ENCODE results near the gene OR10G3.
"Not testable (repeated sequence)": the region's sequence is repeated elsewhere in the genome, so short reads cannot be mapped to it uniquely, and the experiment has no call there.

The OR10G3 gene

DNA sequence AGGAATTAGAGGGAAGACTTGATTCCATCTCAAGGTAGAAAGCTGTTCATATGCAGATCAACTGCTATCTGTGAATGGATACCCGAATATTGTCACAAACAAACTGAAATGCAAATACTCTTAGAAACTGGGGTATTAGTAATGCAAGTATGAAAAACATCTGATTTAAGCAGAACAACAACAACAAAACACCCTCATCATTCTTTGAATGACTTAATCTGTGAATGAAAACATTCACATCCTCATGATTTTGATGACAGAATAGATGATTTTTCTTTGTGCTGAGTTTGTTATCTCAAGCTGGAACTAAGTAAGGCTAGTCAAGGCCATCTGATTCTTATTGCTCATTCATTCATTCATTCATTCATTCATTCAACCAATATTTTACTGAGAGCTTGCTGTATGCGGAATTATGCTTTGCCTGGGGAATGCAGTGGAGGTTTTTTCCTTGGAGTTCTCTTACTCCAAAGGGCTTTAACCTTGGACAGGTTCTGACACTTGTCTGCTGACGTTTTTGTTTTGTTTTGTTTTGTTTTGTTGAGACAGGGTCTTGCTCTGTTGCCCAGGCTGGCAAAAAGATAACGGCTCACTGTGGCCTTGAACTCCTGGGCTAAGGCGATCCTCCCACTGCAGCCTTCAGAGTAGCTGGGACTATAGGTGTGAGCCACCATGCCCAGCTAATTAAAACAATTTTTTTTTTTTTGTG is 23.3 kb downstream of the OR10G3 start:
- FAIRE-seq, result no peak
- TF ChIP-seq POLR2A (IDR thresholded peaks at IDR 0.05; ENCODE audit: low read depth, low read length), result no peak
- TF ChIP-seq POLR2AphosphoS5 (IDR thresholded peaks at IDR 0.05; ENCODE audit: low read depth, low read length), result no peak
- no peak for TF ChIP-seq TAF1 (IDR thresholded peaks at IDR 0.05; ENCODE audit: borderline replicate concordance, low read depth, low read length)

DNA sequence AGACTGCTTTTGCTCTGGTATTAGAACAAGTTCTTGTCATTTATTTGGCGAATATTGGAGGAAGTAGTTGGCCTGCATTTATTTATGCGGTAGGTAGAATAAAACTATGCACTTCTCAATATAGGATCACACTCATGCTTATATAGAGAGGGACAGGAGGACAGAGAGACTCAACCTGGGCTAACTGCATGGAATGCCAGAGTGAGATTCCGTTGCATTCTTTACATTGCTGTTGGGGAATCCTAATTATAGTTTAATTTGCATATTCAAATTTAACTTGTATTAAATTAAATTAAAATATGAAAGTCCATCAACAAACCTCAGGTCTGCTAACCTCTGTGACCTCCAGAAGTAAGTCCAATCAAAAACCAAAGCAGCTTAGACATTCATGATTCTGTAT is 26.6 kb downstream of the OR10G3 start:
- FAIRE-seq, result no peak
- TF ChIP-seq TAF1 (IDR thresholded peaks at IDR 0.05; ENCODE audit: borderline replicate concordance, low read depth, low read length), result no peak
- no peak for TF ChIP-seq POLR2AphosphoS5 (IDR thresholded peaks at IDR 0.05; ENCODE audit: low read depth, low read length)
- TF ChIP-seq POLR2A (IDR thresholded peaks at IDR 0.05; ENCODE audit: low read depth, low read length), result no peak
- DNase-seq (ENCODE audit: insufficient read length), result no peak

More for the DNA sequence above, 23.3 kb downstream of the OR10G3 start:
- DNase-seq (ENCODE audit: insufficient read length), result no peak

DNA sequence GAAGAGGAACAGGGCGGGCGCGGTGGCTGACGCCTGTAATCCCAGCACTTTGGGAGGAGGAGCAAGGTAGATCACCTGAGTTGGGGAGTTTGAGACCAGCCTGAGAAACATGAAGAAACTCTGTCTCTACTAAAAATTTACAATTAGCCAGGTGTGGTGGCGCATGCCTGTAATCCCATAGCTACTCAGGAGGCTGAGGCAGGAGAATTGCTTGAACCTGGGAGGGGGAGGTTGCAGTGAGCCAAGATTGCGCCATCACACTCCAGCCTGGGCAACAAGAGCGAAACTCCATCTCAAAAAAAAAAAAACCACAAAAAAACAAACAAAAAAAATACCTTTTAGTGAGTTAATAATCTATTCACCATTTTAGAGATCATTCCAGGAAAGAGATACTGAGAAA is 35.3 kb downstream of the OR10G3 start:
- FAIRE-seq; DNase-seq (ENCODE audit: insufficient read length): not testable (repeated sequence)

DNA sequence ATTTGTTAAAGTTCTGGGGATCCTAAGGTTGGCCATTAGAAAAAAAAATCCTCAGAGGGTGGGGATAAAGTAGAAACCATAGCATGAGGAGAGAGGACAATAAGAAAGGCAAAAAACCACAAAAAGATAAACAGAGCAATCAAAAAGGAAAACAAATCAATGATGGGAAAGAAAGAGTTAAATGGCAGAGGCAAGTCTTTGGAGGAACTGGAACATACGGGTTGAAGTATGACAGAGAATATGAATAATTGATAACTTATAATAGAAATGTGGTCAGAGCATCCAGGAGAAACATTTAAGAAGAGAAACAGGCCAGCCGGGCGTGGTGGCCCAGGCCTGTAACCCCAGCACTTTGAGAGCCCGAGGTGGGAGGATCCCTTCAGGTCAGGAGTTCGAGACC is 35.9 kb downstream of the OR10G3 start:
- DNase-seq (ENCODE audit: insufficient read length), result no peak
- no peak for FAIRE-seq
- TF ChIP-seq TAF1 (IDR thresholded peaks at IDR 0.05; ENCODE audit: borderline replicate concordance, low read depth, low read length) (no peak), POLR2AphosphoS5 (IDR thresholded peaks at IDR 0.05; ENCODE audit: low read depth, low read length) (no peak), POLR2A (IDR thresholded peaks at IDR 0.05; ENCODE audit: low read depth, low read length) (no peak)

DNA sequence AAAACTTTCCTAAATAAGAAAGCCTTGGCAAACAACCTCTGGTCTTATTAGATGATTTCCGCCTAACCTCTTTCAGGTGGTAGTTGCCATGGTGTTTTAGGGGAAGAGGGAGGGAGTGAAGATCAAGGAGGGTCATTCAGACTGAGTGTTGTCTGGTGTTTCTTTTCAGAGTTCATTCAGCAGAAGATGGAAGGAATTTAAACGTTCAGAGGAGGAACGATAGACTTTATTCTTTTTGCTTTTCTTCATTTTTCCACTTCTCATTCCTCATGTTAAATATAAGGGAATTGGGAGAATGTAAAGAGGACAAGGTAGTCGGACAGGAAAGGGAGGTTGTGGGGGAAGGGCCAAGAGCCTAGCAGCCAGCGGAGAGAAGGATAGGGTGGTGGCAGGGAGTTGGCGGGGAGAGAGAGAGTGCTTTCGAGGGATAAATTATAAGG is 36.3 kb downstream of the OR10G3 start:
- no peak for TF ChIP-seq POLR2A (IDR thresholded peaks at IDR 0.05; ENCODE audit: low read depth, low read length)
- no peak for TF ChIP-seq TAF1 (IDR thresholded peaks at IDR 0.05; ENCODE audit: borderline replicate concordance, low read depth, low read length)
- no peak for TF ChIP-seq POLR2AphosphoS5 (IDR thresholded peaks at IDR 0.05; ENCODE audit: low read depth, low read length)
- FAIRE-seq, result no peak
- no peak for DNase-seq (ENCODE audit: insufficient read length)

DNA sequence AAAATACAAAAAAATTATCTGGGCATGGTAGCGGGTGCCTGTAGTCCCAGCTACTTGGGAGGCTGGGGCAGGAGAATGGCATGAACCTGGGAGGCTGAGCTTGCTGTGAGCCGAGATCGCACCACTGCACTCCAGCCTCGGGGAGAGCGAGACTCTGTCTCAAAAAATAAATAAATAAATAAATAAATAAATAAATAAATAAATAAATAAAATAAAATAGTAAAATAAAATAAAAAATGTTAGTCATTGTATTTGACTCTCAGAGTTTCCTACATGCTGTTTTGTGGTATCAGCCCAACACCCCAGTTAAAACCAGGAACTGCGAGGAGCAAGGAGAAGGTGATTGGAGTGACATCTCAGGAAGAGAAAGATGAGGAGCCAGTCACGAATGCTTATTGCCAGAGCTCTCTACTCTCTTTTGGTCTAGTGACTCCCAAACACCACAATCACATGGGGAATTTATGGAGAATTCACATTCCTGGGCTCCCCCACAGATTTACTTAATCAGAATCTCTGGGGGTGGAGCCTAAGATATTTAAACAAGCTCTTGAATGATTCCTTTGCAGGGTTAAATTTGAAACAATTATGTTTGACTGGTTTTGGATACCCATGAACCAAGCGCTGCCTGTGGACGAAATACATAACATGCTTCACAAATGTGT is 38.3 kb downstream of the OR10G3 start:
- DNase-seq (ENCODE audit: insufficient read length), result no peak
- TF ChIP-seq POLR2A (IDR thresholded peaks at IDR 0.05; ENCODE audit: low read depth, low read length) (no peak), POLR2AphosphoS5 (IDR thresholded peaks at IDR 0.05; ENCODE audit: low read depth, low read length) (no peak), TAF1 (IDR thresholded peaks at IDR 0.05; ENCODE audit: borderline replicate concordance, low read depth, low read length) (no peak)
- FAIRE-seq, result no peak

DNA sequence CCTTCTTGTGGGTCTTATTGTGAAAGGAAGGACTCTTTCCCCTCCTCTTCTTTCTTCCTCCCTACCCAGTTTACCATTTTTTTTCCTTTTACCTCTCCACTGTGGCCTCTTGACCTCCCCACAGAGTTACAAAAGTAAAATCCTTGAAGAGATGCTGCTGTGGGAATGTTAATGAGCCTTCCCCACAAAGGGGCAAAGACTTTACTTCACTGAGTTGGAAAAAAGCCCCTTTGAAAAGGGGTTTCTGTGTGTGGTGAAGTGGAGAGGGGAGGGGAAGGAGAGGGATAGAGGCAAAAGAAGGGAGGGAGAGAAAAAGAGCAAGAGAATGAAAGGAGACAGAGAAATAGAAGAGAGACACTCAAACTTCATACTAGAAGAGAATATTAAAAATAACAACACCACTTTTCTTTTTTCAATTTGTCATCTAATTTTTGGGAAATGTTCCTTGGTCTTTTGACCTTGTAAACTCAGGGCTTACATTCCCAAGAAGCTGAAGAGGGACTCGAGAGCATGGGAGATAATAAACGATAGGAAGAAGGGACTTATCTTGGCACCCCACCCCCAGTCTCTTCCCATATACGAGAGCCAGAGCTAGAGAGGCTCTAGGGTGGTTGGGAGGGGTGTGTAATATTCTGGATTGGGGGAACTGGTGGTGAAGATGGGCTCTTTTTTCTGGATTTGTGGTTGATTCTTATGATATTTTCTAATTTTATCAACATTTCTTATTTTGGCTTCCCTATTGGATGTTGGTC is 40.5 kb downstream of the OR10G3 start:
- no peak for TF ChIP-seq TAF1 (IDR thresholded peaks at IDR 0.05; ENCODE audit: borderline replicate concordance, low read depth, low read length)
- TF ChIP-seq POLR2AphosphoS5 (IDR thresholded peaks at IDR 0.05; ENCODE audit: low read depth, low read length), result no peak
- no peak for TF ChIP-seq POLR2A (IDR thresholded peaks at IDR 0.05; ENCODE audit: low read depth, low read length)
- no peak for DNase-seq (ENCODE audit: insufficient read length)
- FAIRE-seq, result no peak

DNA sequence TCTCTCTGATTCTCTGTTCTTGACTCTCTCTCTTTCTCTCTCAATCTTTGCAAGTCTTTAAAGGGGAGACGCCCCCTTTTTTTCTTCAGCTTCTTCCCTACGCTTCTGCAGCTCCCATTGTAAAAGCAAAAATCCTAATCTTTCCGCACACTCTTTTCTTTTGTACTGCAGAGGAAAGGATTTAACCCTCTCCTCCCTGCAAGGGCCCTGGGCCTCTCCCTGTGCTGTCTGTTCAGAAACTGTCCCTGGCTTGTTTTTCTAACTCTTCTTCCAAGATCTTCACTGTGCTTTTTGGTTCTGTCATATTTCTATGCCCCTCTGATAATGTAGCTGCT is 42.8 kb downstream of the OR10G3 start:
- DNase-seq (ENCODE audit: insufficient read length) (no peak), FAIRE-seq (no peak)
- TF ChIP-seq TAF1 (IDR thresholded peaks at IDR 0.05; ENCODE audit: borderline replicate concordance, low read depth, low read length), result no peak
- no peak for TF ChIP-seq POLR2A (IDR thresholded peaks at IDR 0.05; ENCODE audit: low read depth, low read length)
- no peak for TF ChIP-seq POLR2AphosphoS5 (IDR thresholded peaks at IDR 0.05; ENCODE audit: low read depth, low read length)

DNA sequence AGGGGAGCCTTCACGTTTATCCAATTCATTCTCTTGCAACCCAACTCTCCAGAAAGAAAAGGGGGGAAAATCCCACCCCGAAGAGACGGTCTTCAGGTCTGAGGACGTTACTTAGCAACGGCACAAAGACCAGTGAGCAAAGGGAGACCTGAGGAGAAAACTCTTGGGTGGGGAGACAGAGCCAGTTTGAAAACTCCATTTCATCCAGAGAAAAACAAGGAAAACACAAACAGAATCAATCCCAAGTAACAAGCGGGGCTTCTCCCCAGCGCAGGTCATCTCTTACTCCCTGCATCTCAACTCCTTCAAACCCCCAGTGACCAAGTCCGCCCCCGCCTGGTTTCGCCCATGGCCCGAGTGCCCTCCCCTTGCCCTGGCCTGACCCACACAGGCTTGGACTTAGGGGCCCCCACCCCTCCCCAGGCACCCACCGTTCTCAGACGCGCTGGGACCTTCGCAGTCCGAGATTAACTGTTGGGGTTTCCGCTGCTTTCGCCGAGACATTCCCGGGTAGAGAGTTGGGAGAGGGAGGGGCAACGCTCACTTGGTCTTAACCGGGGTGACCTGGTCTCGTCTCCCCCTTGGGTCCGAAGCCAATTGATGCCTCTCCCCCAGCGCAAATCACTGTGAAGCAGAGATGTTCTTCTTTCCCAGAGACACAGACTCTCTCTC is 43.3 kb downstream of the OR10G3 start:
- no peak for DNase-seq (ENCODE audit: insufficient read length)
- no peak for FAIRE-seq
- no peak for TF ChIP-seq TAF1 (IDR thresholded peaks at IDR 0.05; ENCODE audit: borderline replicate concordance, low read depth, low read length)
- TF ChIP-seq POLR2A (IDR thresholded peaks at IDR 0.05; ENCODE audit: low read depth, low read length), result no peak
- no peak for TF ChIP-seq POLR2AphosphoS5 (IDR thresholded peaks at IDR 0.05; ENCODE audit: low read depth, low read length)

DNA sequence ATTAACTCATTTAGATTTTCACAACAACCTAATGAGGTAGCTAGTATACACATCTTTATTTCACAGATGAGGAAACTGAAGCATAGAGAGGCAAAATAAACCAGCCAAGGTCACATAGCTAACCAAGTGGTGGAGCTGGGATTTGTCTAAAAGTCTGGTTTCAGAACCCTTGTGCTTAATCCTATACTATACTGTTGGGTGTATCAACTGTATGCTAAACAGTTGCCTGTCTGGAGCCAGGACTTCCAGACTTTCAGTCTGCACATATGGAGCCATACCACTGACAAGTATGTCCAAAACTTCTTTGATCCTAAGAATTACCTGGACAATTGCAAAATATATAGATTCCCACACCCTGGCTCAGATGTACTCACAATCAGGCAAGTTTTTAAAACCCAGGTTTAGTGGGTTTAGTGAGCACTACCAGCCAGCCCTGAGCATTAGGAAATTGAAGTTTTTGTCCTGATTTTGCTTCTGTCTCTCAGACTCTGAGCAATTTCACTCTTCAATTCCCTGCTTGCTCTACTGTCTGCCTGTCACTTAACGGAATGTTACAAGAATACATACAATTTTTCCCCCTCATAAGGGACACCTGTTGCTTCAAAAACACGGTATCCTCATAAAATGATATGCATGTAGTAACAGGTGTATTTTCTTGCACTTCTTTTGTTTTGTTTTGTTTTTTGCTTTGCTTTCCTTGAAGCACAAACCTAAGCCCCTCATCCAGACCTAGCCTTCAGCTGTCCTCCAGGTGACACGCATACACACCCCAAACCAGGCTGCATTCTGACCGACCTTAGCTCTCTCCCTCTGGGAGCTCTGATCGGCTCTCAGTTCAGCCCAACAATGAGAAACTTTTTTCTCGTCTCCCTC is 44.1 kb downstream of the OR10G3 start:
- TF ChIP-seq POLR2AphosphoS5 (IDR thresholded peaks at IDR 0.05; ENCODE audit: low read depth, low read length) (no peak), TAF1 (IDR thresholded peaks at IDR 0.05; ENCODE audit: borderline replicate concordance, low read depth, low read length) (no peak), POLR2A (IDR thresholded peaks at IDR 0.05; ENCODE audit: low read depth, low read length) (no peak)
- FAIRE-seq, result no peak
- no peak for DNase-seq (ENCODE audit: insufficient read length)

DNA sequence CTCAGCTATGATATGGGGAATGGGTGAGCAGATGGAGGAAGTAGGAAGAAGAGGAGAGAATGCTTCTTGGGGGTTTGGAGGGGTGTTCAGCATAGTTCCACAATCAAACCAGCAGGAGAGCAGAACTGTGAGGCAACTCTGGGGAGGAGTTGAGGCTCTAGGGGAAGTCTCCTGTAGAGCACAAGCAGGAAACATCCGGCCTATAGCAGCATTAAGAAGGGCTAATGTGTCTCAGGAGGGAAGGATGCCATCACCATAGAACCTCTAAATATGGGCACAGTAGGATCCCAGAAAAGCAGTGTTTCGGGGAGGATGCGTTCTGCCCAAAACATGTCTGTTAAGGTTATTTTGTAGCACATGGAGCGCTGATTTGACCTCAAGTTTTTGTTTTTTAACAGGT is 45.3 kb downstream of the OR10G3 start:
- DNase-seq (ENCODE audit: insufficient read length) (no peak), FAIRE-seq (no peak)
- TF ChIP-seq POLR2AphosphoS5 (IDR thresholded peaks at IDR 0.05; ENCODE audit: low read depth, low read length) (no peak), TAF1 (IDR thresholded peaks at IDR 0.05; ENCODE audit: borderline replicate concordance, low read depth, low read length) (no peak), POLR2A (IDR thresholded peaks at IDR 0.05; ENCODE audit: low read depth, low read length) (no peak)

Measured in GM12892 (cell line).